Endothelial cell of umbilical vein (primary cell): Measurements from ENCODE around the gene NBR1. TPM values are rescaled to one million over a fixed set of nuclear protein-coding genes. Genes with fewer than 3 reads are reported as not detected.
A peak's percentile ranks its signal among the peaks of the same experiment; 100 is the strongest.
"Not testable (repeated sequence)": the region's sequence is repeated elsewhere in the genome, so short reads cannot be mapped to it uniquely, and the experiment has no call there.

ENCODE experiments used
- BruUV-seq: library from RNA; stranded (reverse); fragments of 400-500 nt; replicated peaks from 2 replicates; lab custom pipeline; 2021; lab: Mats Ljungman, UMichigan
- CTCF ChIA-PET: fragments of 300-600, 350-600 bp; sonication (Branson Sonifier 250); formaldehyde crosslinking; loops from one replicate; lab custom pipeline; 2021; ENCODE audit warnings: antibody characterized with exemption, inconsistent platforms; lab: Charles Lee
- POLR2A ChIA-PET: fragments of 300-600, 350-600 bp; sonication (Branson Sonifier 250); formaldehyde crosslinking; loops from one replicate; lab custom pipeline; 2021; ENCODE audit warnings: antibody characterized with exemption, inconsistent platforms; lab: Charles Lee
- DNase-seq: peaks from one replicate; pipeline ENCODE4 v3.0.0-alpha.2; 2011; ENCODE audit warnings: low read depth, low spot score
- FAIRE-seq: peaks from 2 replicates; lab custom pipeline; 2011; peaks lifted over from hg19 to GRCh38; lab: Jason Lieb, UNC
- H2AFZ ChIP-seq: 2 replicates; pipeline ENCODE4 v1.6.0; 2012; ENCODE audit warnings: low read depth, low read length, control low read depth, inconsistent platforms
- H3K27ac ChIP-seq: 2 replicates; pipeline ENCODE4 v1.5.1; 2011; ENCODE audit warnings: low read depth, mild to moderate bottlenecking, control low read depth, low read length, moderate library complexity; ENCODE audit not compliant: insufficient read depth
- H3K27me3 ChIP-seq, 2 experiments: 2 replicates each; pipeline versions ENCODE4 v1.6.0 to v1.6.1; 2011; ENCODE audit warnings: low read length in 2 of 2, mixed read lengths in 1 of 2; ENCODE audit not compliant: control insufficient read depth in 2 of 2, insufficient read depth in 2 of 2
- H3K36me3 ChIP-seq, 2 experiments: 2 replicates in 1 of 2; 3 replicates in 1 of 2; pipeline ENCODE4 v1.5.1; 2011; ENCODE audit warnings: low read length in 2 of 2, mild to moderate bottlenecking in 1 of 2, moderate library complexity in 1 of 2; ENCODE audit not compliant: control insufficient read depth in 2 of 2, insufficient read depth in 2 of 2; ENCODE audit errors: extremely low read depth in 1 of 2
- H3K4me1 ChIP-seq: 3 replicates; pipeline ENCODE4 v1.5.1; 2011; ENCODE audit warnings: mild to moderate bottlenecking, low read length; ENCODE audit not compliant: control insufficient read depth, insufficient read depth; ENCODE audit errors: extremely low read depth
- H3K4me2 ChIP-seq: 2 replicates; pipeline ENCODE4 v1.6.1; 2011; ENCODE audit warnings: low read length, control low read depth, mixed read lengths; ENCODE audit not compliant: insufficient read depth
- H3K4me3 ChIP-seq, 3 experiments: fragments of 200-600 bp in 1 of 3; sonication (generic), shearing (Covaris generic) in 1 of 3; replicated peaks in 1 of 3; 2 replicates each; pipeline ENCODE4 v1.5.1; 2011 to 2016; ENCODE audit warnings: control low read depth in 3 of 3, low read length in 3 of 3, mild to moderate bottlenecking in 2 of 3, inconsistent platforms in 1 of 3, low read depth in 1 of 3, moderate library complexity in 1 of 3; ENCODE audit not compliant: insufficient read depth in 1 of 3
- H3K79me2 ChIP-seq: 2 replicates; pipeline ENCODE4 v1.6.0; 2012; ENCODE audit warnings: low read length, inconsistent platforms; ENCODE audit not compliant: control insufficient read depth, insufficient read depth
- H3K9ac ChIP-seq: replicated peaks from 2 replicates; pipeline ENCODE3; 2011; ENCODE audit warnings: low read length, control low read depth; ENCODE audit not compliant: insufficient read depth; ENCODE audit errors: extremely low read depth
- H3K9me1 ChIP-seq: replicated peaks from 3 replicates; pipeline ENCODE4 v1.6.0; 2011; ENCODE audit warnings: mild to moderate bottlenecking, low read length; ENCODE audit not compliant: control insufficient read depth, insufficient read depth; ENCODE audit errors: extremely low read depth
- H3K9me3 ChIP-seq: replicated peaks from 2 replicates; pipeline ENCODE4 v1.5.1; 2012; ENCODE audit warnings: low read length, inconsistent platforms; ENCODE audit not compliant: control insufficient read depth, insufficient read depth
- H4K20me1 ChIP-seq: replicated peaks from 2 replicates; pipeline ENCODE3; 2011; ENCODE audit warnings: mild to moderate bottlenecking, low read length; ENCODE audit not compliant: control insufficient read depth, insufficient read depth; ENCODE audit errors: extremely low read depth
- FOS ChIP-seq: IDR thresholded peaks from 2 replicates; pipeline ENCODE4 v1.6.1; 2011; ENCODE audit warnings: mild to moderate bottlenecking, low read length, moderate library complexity, borderline replicate concordance; ENCODE audit not compliant: insufficient read depth
- GATA2 ChIP-seq: IDR thresholded peaks from 2 replicates; pipeline ENCODE4 v1.7.0; 2011; ENCODE audit warnings: low read depth, mild to moderate bottlenecking, moderate library complexity, mixed read lengths, low read length; ENCODE audit not compliant: insufficient read length, insufficient read depth
- JUN ChIP-seq: IDR thresholded peaks from 2 replicates; pipeline ENCODE4 v1.6.1; 2011; ENCODE audit warnings: borderline replicate concordance, low read depth; ENCODE audit not compliant: insufficient read length, insufficient read depth
- MYC ChIP-seq: IDR thresholded peaks from one replicate; pipeline ENCODE4 v1.6.1; 2011; ENCODE audit warnings: mild to moderate bottlenecking, low read depth, low read length
- POLR2AphosphoS5 ChIP-seq: IDR thresholded peaks from 2 replicates; pipeline ENCODE4 v1.6.1; 2012; ENCODE audit warnings: low read depth, mild to moderate bottlenecking, control low read depth, low read length, moderate library complexity; ENCODE audit not compliant: insufficient read depth
- dilution Hi-C: fragments of 300-500 bp; cut with MboI; formaldehyde crosslinking; loops from one replicate; pipeline ENCODE4 v1.15.0; 2019; ENCODE audit warnings: low sequenced_read_pairs; ENCODE audit not compliant: extremely low pct_ligation_motif_present
- intact Hi-C: fragments of 100-400 bp; cut with micrococcal nuclease; formaldehyde crosslinking; loops from one replicate; pipeline ENCODE4 v1.10.0; 2022
- polyA plus RNA-seq, 4 experiments: library from polyadenylated mRNA; depleted of rRNA in 3 of 4; stranded (reverse) in 3 of 4; unstranded in 1 of 4; fragments of >200 nt; gene quantifications; 2 replicates each; pipeline versions ENCODE4 v1.2.1 to v1.2.3, GENCODE V29; 2011 to 2012; ENCODE audit warnings: missing spikeins in 1 of 4
- total RNA-seq: library from RNA; stranded (reverse); gene quantifications from 2 replicates; pipeline ENCODE4 v1.2.3, GENCODE V29; 2021
- TF ChIP-seq, protein P1 (sequence below), 2 donors: IDR thresholded peaks; 1 replicate in 1 of 2; 2 replicates in 1 of 2; pipeline ENCODE4 v1.5.1; 2011; ENCODE audit warnings: low read length in 2 of 2, mild to moderate bottlenecking in 2 of 2, moderate library complexity in 2 of 2, control low read depth in 1 of 2, inconsistent platforms in 1 of 2, low read depth in 1 of 2; ENCODE audit not compliant: insufficient read depth in 1 of 2; ENCODE audit errors: extremely low read depth in 1 of 2
- TF ChIP-seq, protein P2 (sequence below): IDR thresholded peaks from 2 replicates; pipeline ENCODE4 v1.6.1; 2011; ENCODE audit not compliant: insufficient read depth, insufficient read length

Gene NBR1
- total and polyA plus RNA-seq, 2 donors (not counting 3 experiments of a cell fraction or from before 2014, with no cell fraction given): 26.4 to 57.0 TPM

DNA sequence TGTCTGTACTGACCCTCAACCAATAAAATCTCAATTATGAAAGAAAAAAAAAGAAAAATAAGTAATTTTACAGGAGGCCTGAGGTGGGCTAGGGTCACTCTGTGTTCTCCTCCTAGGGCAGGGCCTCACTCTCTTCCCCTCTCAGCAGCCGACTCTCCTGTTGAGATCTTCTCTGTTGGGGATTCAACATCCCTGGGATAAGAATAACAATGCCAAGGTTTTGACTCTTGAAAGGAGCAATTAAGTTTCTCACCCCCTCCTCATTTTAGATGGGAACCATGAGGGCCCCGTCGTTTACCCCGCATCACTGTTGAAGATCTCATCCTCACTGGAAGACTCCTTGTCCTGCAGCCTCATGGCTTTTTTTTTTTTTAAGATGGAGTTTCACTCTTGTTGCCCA lies 24.4 kb upstream of the NBR1 start:
- Histone ChIP-seq H3K27ac (no peak overlapping the region), H3K4me1 (no peaks in the 10 kb centered on the region), H3K9me3 (no peaks in the 10 kb centered on the region), H3K36me3 (no peaks in the 10 kb centered on the region), H4K20me1 (no peaks in the 10 kb centered on the region), H2AFZ (no peak overlapping the region), H3K9ac (no peak overlapping the region), H3K27me3 (no peaks in the 10 kb centered on the region), H3K9me1 (no peaks in the 10 kb centered on the region), H3K79me2 (no peaks in the 10 kb centered on the region), H3K4me3 (no peak overlapping the region), H3K4me2 (no peak overlapping the region)
- FAIRE-seq (no peak), DNase-seq (no peak)
- BruUV-seq: no TSS peak
- POLR2A ChIA-PET: no interaction called here
- intact Hi-C loops: no loop called here
- no peak for TF ChIP-seq JUN
- dilution Hi-C loops: no loop called here
- CTCF ChIA-PET: no interaction called here

DNA sequence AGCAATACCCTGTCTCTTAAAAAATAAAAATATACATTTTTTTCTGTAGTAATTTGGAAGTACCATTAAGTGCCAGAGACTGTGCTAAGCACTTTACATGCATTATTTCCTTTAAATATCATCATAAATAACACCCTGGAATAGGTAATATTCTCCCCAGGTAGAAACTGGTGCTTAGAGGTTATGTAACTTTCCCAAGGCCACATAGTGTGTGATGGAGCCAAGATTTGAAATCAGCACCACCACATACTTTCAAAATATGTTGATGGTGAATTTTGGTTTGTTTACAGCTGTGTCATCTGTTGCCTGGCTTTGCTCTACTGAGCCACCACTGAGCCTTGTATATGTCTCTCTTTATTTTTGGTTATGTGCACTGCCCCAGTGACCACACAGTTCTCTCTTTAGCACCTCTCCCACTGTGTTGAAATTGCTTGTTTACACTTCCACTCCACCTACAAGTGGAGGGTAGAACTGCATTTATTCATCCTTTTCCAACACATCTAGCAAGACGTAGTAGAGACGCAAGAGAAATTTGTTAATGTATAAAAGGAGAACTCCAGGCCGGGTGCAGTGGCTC lies 19.0 kb upstream of the NBR1 start:
- H3K4me2 ChIP-seq: no peak overlapping the region
- dilution Hi-C loops: no loop called here
- no peak overlapping the region for H2AFZ ChIP-seq
- H3K4me3 ChIP-seq: no peak overlapping the region
- no TSS peak for BruUV-seq
- no peaks in the 10 kb centered on the region for H3K9me1 ChIP-seq
- no peak for FAIRE-seq
- no peak overlapping the region for H3K27ac ChIP-seq
- CTCF ChIA-PET: interaction anchor here (0.6 to 1.4 kb wide), 2 partner anchors 17 to 20 kb away, joined by 3 read pairs; no protein-coding TSS in a partner anchor
- no peaks in the 10 kb centered on the region for H3K27me3 ChIP-seq
- no peaks in the 10 kb centered on the region for H4K20me1 ChIP-seq
- no peaks in the 10 kb centered on the region for H3K9me3 ChIP-seq
- POLR2A ChIA-PET: no interaction called here
- H3K9ac ChIP-seq: no peak overlapping the region
- H3K36me3 ChIP-seq: no peaks in the 10 kb centered on the region
- H3K4me1 ChIP-seq: no peaks in the 10 kb centered on the region
- intact Hi-C loops: no loop called here
- H3K79me2 ChIP-seq: no peaks in the 10 kb centered on the region
- TF ChIP-seq GATA2 (no peak), JUN (no peak), POLR2AphosphoS5 (no peak), MYC (no peak), FOS (no peak)
- TF ChIP-seq, protein P1, sequence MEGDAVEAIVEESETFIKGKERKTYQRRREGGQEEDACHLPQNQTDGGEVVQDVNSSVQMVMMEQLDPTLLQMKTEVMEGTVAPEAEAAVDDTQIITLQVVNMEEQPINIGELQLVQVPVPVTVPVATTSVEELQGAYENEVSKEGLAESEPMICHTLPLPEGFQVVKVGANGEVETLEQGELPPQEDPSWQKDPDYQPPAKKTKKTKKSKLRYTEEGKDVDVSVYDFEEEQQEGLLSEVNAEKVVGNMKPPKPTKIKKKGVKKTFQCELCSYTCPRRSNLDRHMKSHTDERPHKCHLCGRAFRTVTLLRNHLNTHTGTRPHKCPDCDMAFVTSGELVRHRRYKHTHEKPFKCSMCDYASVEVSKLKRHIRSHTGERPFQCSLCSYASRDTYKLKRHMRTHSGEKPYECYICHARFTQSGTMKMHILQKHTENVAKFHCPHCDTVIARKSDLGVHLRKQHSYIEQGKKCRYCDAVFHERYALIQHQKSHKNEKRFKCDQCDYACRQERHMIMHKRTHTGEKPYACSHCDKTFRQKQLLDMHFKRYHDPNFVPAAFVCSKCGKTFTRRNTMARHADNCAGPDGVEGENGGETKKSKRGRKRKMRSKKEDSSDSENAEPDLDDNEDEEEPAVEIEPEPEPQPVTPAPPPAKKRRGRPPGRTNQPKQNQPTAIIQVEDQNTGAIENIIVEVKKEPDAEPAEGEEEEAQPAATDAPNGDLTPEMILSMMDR (IDR thresholded peaks at IDR 0.05; ENCODE audit: extremely low read depth in 1 of 2, insufficient read depth in 1 of 2, low read depth in 1 of 2, low read length in 2 of 2): no peak
- TF ChIP-seq, protein P2, sequence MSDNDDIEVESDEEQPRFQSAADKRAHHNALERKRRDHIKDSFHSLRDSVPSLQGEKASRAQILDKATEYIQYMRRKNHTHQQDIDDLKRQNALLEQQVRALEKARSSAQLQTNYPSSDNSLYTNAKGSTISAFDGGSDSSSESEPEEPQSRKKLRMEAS: no peak
- no peak for DNase-seq

DNA sequence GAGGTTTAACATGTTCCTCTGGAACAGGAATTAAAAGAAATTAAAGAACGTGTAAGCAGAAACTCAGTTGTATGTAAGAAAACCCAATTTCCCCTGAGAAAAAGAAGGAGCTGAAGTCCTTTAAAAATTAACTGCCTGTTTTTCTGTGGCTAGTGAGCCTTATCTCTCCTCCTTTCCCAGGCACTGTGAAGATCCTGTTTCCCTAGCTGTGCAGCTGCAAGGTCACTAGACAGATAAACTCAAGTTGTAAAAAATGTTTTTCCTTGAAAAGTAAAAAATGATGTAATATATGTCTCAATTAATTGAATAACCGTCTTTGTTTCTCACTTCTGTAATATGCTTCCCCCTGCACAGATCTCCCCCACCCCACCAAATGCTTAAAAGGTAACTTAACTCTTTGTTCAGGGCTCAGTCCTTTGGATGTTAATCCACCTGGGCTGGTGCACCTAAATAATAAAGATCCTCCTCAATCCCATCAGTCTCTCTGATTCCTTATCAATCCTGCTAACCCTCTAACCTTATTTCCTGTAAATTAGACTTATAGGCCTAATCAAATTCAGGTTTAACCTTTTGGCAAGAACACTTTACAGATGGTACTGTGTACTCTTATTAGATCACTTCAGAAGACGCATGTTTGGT lies 17.7 kb upstream of the NBR1 start:
- H4K20me1 ChIP-seq, H3K4me2 ChIP-seq, H3K27ac ChIP-seq, POLR2A ChIA-PET, H3K36me3 ChIP-seq, H3K79me2 ChIP-seq, H2AFZ ChIP-seq, dilution Hi-C loops, BruUV-seq, H3K9ac ChIP-seq, intact Hi-C loops, H3K4me1 ChIP-seq, H3K4me3 ChIP-seq, FAIRE-seq, H3K9me3 ChIP-seq, H3K9me1 ChIP-seq, H3K27me3 ChIP-seq: not testable (repeated sequence)
- CTCF ChIA-PET: interaction anchor here (1.4 kb wide), 1 partner anchor 19 kb away, joined by 3 read pairs; no protein-coding TSS in a partner anchor
- DNase-seq: peak; percentile 10
